Subcutaneous abdominal adipose tissue (tissue), 5 donors: ENCODE measurements around the gene LARGE2.
"Not testable (repeated sequence)": the region's sequence is repeated elsewhere in the genome, so short reads cannot be mapped to it uniquely, and the experiment has no call there.

Source experiments
- H3K27ac ChIP-seq: one replicate; pipeline ENCODE4 v1.7.0; 2013; ENCODE audit warnings: low read depth, mild to moderate bottlenecking, inconsistent platforms, low read length, moderate library complexity
- H3K27me3 ChIP-seq, 5 donors: one replicate each; pipeline ENCODE4 v1.7.0; 2013; ENCODE audit warnings: low read length in 5 of 5, inconsistent platforms in 1 of 5; ENCODE audit not compliant: control insufficient read depth in 5 of 5, insufficient read depth in 4 of 5
- H3K36me3 ChIP-seq, 5 donors: one replicate each; pipeline ENCODE4 v1.7.0; 2013; ENCODE audit warnings: low read length in 5 of 5; ENCODE audit not compliant: control insufficient read depth in 5 of 5, insufficient read depth in 5 of 5
- H3K4me1 ChIP-seq, 5 donors: one replicate each; pipeline ENCODE4 v1.7.0; 2013; ENCODE audit warnings: low read length in 5 of 5, mild to moderate bottlenecking in 3 of 5, moderate library complexity in 1 of 5; ENCODE audit not compliant: control insufficient read depth in 5 of 5, insufficient read depth in 5 of 5
- H3K4me3 ChIP-seq, 5 donors: one replicate each; pipeline ENCODE4 v1.7.0; 2013; ENCODE audit warnings: low read length in 5 of 5, low read depth in 1 of 5
- H3K9ac ChIP-seq, 5 donors: one replicate each; pipeline ENCODE4 v1.7.0; 2013; ENCODE audit warnings: low read length in 5 of 5, mild to moderate bottlenecking in 4 of 5, moderate library complexity in 3 of 5
- H3K9me3 ChIP-seq, 5 donors: one replicate each; pipeline ENCODE4 v1.7.0; 2013; ENCODE audit warnings: low read length in 5 of 5; ENCODE audit not compliant: control insufficient read depth in 5 of 5
- donor health status: healthy.
- donor health status: healthy.
- donor health status: healthy.
- donor health status: healthy.
- donor health status: healthy.

The LARGE2 gene

DNA sequence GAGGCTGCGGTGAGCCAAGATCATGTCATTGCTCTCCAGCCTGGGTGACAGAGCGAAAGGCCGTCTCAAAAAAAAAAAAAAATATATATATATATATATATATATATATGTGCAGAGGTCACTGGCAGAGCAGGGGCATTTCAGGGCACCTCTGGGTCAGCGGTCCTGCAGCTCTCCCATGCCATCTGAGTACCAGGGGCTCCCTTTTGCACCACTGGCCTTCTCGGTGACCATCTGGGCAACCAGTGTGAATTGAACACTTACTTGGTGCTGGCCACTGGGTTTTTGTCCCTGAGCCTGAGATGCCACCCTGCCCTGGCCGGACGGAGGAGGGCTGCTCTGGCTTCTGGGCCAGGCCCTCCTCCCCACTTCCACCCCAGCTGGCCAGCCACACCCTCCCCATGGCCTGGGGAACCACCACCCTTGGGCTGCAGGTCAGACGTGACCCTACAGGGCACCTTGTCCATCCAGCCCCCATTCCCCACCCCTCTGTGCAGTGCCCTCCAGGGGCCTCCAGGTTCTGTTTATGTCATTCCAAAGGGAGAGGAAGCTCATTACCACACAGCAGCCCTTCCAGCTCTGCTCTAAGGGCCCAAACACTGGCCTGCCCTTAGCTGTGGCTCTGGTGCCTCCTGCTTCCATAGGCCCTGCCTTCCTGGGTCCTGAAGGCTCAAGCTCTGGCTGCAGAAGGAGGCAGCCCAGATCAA, 26.8 kb upstream of the LARGE2 start:
- Histone ChIP-seq H3K4me1 (peaks cover 0 to 20% (median 16%) of the 10 kb centered on the region in 5 donors), H3K4me3 (no peak overlapping the region), H3K27me3 (peaks cover 0 to 21% (median 10%) of the 10 kb centered on the region in 5 donors), H3K36me3 (no peaks in the 10 kb centered on the region), H3K27ac (no peak overlapping the region), H3K9ac (no peak overlapping the region), H3K9me3 (no peaks in the 10 kb centered on the region)

DNA sequence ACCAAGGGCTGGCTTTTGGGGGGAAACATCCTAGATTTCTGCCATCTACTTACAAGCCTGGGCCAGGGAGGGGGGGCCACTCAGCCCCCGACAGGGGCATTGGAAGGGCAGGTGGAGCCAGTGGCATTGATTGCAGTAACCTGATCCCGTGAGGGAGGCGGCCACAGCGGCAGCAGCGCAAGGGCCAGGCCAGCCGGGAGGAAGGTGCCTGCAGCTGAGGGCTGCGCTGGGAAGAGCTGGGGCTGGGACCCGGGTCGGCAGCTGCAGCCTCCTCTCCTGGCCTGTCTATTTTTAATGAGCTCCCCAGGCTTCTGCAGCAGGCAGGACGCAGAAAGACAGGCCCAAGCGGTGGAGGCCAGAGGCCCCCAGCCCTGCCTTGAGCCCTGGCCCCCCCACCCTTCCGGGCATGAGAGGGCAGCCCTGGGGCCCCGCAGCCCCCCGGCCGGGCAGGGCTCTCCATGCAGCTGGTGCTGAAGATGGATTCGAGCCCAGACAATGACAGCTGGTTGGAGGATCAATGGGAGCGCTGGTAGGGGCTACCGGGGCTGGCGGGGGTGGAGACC, 26.0 kb upstream of the LARGE2 start:
- peaks cover 0 to 25% (median 23%) of the 10 kb centered on the region in 5 donors for H3K4me1 ChIP-seq

DNA sequence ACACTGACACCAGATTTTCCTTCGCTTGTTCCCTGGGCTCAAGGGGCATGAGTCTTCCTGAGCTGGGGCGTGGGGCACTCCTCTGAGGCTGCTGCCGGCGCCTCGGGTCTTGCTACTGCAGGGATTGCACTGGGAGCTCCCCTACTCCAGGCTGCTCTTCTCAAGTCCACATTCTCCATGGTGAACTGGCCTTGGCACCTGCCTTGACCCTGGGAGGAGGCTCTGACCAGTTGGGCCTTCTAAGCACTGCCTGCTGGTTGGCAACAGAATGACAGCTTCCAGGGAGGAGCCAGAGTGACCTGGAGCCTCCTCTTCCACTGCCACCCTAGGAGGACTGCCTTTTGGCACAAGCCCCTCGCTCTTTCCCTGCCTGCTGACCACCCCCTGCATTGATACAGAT, 24.9 kb upstream of the LARGE2 start:
- Histone ChIP-seq H3K9me3 (no peaks in the 10 kb centered on the region), H3K9ac (no peak overlapping the region), H3K27ac (no peak overlapping the region), H3K4me3 (no peak overlapping the region), H3K27me3 (peaks cover 0 to 21% (median 10%) of the 10 kb centered on the region in 5 donors), H3K4me1 (peaks cover 0 to 25% (median 23%) of the 10 kb centered on the region in 5 donors), H3K36me3 (peaks cover 0 to 2% (median 0%) of the 10 kb centered on the region in 5 donors)

More for the DNA sequence above, 26.0 kb upstream of the LARGE2 start:
- no peak overlapping the region for H3K4me3 ChIP-seq
- H3K9ac ChIP-seq, result no peak overlapping the region
- no peaks in the 10 kb centered on the region for H3K9me3 ChIP-seq
- no peak overlapping the region for H3K27ac ChIP-seq
- no peaks in the 10 kb centered on the region for H3K36me3 ChIP-seq
- H3K27me3 ChIP-seq, result peaks cover 0 to 21% (median 10%) of the 10 kb centered on the region in 5 donors

DNA sequence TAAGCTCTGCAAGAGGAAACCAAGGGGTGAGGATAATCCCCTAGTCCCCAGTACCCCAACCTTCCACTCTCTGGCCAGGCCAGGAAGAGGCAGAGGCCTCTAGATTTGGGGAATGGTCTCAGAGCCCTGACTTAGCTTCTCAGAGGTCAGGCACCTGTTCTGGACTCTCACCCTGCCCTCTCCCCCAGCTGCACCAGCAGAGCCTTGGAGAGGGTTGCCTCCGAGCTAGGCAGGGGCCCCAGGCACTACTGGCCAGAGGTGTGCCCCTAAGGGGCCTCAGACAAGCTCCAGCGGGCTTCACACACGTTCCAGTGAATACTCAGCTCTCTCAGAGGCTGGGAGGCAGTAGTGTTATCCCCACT, 23.4 kb upstream of the LARGE2 start:
- Histone ChIP-seq H3K27me3 (peaks cover 0 to 19% (median 6%) of the 10 kb centered on the region in 5 donors), H3K4me1 (peaks cover 0 to 25% (median 23%) of the 10 kb centered on the region in 5 donors), H3K9ac (no peak overlapping the region), H3K4me3 (peak overlapping the region in 3 of 5 donors; percentile 49 to 63 (median 63)), H3K9me3 (no peaks in the 10 kb centered on the region), H3K36me3 (peaks cover 0 to 15% (median 9%) of the 10 kb centered on the region in 5 donors), H3K27ac (no peak overlapping the region)

DNA sequence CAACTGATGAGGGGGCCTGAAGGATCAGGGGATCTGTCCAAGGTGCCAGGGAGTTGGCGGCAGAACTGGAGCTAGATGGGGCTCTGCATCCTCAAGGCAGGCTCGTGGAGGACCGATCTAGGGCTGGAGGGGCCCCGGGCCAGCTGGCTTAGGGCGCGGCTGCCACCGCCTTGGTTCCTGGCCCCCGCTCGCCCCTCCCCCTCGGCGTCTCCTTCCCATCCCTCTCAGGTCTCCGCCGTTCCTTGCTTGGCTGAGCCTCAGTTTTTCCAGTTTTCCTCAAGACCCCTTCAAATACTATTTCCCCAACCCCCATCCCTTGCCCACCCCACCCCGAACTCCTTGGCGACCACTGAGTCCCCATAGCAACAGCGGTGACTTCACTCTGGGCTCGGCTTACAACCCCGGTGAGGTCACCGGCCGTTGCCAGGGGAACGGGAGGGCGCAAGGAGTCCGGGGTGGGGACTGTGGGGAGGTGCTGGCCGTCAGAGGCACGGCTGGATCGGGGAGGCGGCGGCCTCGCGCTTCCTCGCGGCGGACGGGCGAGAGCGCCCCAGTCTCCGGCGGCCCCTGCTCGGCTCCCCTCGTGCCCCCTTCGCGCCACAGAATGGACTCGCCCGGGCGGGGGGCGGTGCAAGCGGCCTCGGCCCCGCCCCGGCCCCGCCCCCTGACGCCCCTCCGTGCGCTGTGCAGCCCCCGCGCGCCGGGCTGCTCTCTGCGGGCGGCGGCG, 22.8 kb upstream of the LARGE2 start:
- Histone ChIP-seq H3K27ac (no peak overlapping the region), H3K9me3 (no peaks in the 10 kb centered on the region), H3K4me3 (peak overlapping the region in 3 of 5 donors; percentile 49 to 63 (median 63)), H3K27me3 (peaks cover 0 to 19% (median 6%) of the 10 kb centered on the region in 5 donors), H3K4me1 (peaks cover 0 to 25% (median 23%) of the 10 kb centered on the region in 5 donors), H3K36me3 (peaks cover 0 to 20% (median 11%) of the 10 kb centered on the region in 5 donors), H3K9ac (no peak overlapping the region)

DNA sequence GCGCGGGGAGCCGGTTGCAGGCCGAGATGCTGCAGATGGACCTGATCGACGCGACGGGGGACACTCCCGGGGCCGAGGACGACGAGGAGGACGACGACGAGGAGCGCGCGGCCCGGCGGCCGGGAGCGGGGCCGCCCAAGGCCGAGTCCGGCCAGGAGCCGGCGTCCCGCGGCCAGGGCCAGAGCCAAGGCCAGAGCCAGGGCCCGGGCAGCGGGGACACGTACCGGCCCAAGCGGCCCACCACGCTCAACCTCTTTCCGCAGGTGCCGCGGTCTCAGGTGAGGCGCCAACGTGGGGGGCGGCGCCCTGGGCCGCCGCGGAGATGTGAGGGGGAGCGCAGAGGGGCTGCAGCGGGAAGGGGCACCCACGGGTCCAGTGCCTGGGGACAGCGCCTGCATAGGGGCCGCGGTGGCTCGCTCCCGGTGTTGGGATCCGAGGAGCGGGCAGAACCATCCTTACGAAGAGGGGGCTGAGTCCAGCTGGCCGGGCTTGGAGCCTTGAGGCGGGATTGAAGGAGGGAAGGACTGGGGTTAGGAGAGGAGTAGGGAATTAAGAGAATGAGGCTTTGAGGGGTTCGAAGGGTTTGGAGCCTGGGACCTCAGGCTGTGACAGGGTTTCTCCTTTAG, 22.2 kb upstream of the LARGE2 start:
- peak overlapping the region in 3 of 5 donors; percentile 19 to 66 (median 23) for H3K9ac ChIP-seq
- not testable (repeated sequence) for H3K9me3 ChIP-seq, H3K27ac ChIP-seq
- peaks cover 0 to 25% (median 23%) of the 10 kb centered on the region in 5 donors for H3K4me1 ChIP-seq
- H3K36me3 ChIP-seq, result peaks cover 0 to 26% (median 12%) of the 10 kb centered on the region in 5 donors
- peak overlapping the region; percentile 55 to 71 (median 63) for H3K4me3 ChIP-seq
- H3K27me3 ChIP-seq, result peaks cover 0 to 19% (median 6%) of the 10 kb centered on the region in 5 donors

DNA sequence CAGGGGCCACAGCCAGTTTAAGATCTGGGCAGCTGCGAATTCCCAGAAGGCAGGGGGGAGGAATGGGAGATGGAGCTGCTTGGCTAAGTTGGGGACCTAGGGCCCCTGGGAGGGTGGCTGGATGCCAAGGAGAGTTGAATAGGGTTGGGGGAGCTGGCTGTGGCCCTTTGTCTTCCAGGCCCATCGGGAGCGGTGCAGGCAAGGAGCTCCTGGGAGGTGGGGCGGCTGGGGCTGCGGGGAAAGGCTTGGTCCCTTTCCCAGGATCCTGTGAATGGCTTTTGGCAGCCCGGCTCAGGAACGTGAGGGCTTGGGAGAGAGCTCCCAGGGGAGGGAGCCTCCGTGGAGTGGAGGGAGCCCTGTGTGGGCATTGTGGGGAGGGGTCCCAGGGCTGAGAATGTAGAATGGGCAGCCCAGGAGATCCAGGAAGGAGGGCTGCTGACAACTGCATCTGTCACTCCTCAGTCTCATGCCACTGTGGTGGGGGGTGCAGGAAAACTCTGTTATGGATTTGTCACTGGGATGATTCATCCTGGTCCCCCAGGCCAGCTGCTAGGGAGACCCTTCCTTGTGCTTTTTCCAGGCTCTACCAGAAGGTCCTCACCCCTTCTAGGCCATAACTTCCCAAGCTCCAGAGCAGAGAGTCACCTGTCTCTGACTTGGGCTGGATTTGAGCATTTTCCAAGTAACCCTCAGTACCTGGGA, 21.4 kb upstream of the LARGE2 start:
- peaks cover 0 to 25% (median 23%) of the 10 kb centered on the region in 5 donors for H3K4me1 ChIP-seq
- peaks cover 0 to 16% (median 1%) of the 10 kb centered on the region in 5 donors for H3K27me3 ChIP-seq
- no peaks in the 10 kb centered on the region for H3K9me3 ChIP-seq
- H3K27ac ChIP-seq, result no peak overlapping the region
- H3K36me3 ChIP-seq, result peaks cover 0 to 28% (median 12%) of the 10 kb centered on the region in 5 donors
- H3K4me3 ChIP-seq, result peak overlapping the region; percentile 55 to 71 (median 63)
- H3K9ac ChIP-seq, result peak overlapping the region in 3 of 5 donors; percentile 19 to 66 (median 23)

DNA sequence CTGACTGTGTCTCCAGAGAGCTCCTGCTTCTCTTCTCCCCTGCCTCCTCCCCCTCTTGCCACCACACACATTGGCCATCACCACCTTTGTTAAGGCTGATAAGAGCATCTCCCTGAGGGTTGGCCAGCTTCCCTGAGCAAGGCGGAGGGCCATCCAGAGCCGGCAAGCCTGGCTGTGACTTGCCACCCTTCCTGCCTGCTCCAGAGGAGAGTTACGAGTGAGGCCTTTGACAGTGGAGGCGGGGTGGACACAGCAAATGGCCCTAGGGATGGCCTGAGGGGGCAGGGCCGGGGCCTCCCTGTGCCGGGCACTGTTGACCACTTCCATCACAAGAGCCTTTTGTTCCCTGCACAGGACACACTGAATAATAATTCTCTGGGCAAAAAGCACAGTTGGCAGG, 20.8 kb upstream of the LARGE2 start:
- Histone ChIP-seq H3K4me1 (peaks cover 0 to 25% (median 23%) of the 10 kb centered on the region in 5 donors), H3K27ac (no peak overlapping the region), H3K27me3 (peaks cover 0 to 16% (median 0%) of the 10 kb centered on the region in 5 donors), H3K4me3 (peak overlapping the region in 1 of 5 donors; percentile 22), H3K36me3 (peaks cover 0 to 28% (median 12%) of the 10 kb centered on the region in 5 donors), H3K9ac (no peak overlapping the region), H3K9me3 (no peaks in the 10 kb centered on the region)
